Measurements from ENCODE around the gene POLR2B.
A peak's percentile ranks its signal among the peaks of the same experiment; 100 is the strongest.

The POLR2B gene

DNA sequence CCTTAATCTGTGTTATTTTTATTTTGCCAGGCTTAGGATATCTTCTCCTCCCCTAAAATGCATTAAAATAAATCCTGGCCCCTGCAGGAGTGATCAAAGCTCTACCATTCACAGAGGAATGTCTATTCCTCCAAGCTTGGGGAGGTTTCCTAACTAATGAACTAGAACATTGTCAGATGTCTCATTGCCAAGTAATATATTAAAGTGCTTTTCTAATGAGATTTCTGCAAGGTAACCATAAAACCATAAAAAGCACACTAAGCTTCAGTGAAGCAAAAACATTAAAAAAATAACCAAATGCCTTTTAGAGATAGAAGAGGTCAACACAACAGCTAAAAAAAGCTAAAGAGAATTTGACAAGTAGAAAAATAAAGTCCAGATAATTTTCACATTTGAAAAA is 96.7 kb downstream of the POLR2B start (continued):
- TF ChIP-seq ZNF704 (tag by site-specific recombination; IDR thresholded peaks at IDR 0.05) (no peak), ZSCAN4 (tag by site-specific recombination; IDR thresholded peaks at IDR 0.05) (no peak), ZNF132 (tag by site-specific recombination; IDR thresholded peaks at IDR 0.05; ENCODE audit: borderline replicate concordance) (no peak), WT1 (tag by site-specific recombination; IDR thresholded peaks at IDR 0.05) (peak; percentile 97), TCF7L2 (IDR thresholded peaks at IDR 0.05; ENCODE audit: borderline replicate concordance, low read depth, low read length) (peak; percentile 34; the same call in 1 of the 2 replicates), ZNF423 (tag by site-specific recombination; IDR thresholded peaks at IDR 0.05) (no peak), OSR2 (tag by site-specific recombination; IDR thresholded peaks at IDR 0.05) (peak; percentile 48; the same call in 1 of the 2 replicates)
- TF ChIP-seq, protein P1, sequence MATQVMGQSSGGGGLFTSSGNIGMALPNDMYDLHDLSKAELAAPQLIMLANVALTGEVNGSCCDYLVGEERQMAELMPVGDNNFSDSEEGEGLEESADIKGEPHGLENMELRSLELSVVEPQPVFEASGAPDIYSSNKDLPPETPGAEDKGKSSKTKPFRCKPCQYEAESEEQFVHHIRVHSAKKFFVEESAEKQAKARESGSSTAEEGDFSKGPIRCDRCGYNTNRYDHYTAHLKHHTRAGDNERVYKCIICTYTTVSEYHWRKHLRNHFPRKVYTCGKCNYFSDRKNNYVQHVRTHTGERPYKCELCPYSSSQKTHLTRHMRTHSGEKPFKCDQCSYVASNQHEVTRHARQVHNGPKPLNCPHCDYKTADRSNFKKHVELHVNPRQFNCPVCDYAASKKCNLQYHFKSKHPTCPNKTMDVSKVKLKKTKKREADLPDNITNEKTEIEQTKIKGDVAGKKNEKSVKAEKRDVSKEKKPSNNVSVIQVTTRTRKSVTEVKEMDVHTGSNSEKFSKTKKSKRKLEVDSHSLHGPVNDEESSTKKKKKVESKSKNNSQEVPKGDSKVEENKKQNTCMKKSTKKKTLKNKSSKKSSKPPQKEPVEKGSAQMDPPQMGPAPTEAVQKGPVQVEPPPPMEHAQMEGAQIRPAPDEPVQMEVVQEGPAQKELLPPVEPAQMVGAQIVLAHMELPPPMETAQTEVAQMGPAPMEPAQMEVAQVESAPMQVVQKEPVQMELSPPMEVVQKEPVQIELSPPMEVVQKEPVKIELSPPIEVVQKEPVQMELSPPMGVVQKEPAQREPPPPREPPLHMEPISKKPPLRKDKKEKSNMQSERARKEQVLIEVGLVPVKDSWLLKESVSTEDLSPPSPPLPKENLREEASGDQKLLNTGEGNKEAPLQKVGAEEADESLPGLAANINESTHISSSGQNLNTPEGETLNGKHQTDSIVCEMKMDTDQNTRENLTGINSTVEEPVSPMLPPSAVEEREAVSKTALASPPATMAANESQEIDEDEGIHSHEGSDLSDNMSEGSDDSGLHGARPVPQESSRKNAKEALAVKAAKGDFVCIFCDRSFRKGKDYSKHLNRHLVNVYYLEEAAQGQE (tag by site-specific recombination; IDR thresholded peaks at IDR 0.05): no peak
- TF ChIP-seq, protein P2, sequence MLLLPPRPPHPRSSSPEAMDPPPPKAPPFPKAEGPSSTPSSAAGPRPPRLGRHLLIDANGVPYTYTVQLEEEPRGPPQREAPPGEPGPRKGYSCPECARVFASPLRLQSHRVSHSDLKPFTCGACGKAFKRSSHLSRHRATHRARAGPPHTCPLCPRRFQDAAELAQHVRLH (tag by site-specific recombination; IDR thresholded peaks at IDR 0.05): no peak

DNA sequence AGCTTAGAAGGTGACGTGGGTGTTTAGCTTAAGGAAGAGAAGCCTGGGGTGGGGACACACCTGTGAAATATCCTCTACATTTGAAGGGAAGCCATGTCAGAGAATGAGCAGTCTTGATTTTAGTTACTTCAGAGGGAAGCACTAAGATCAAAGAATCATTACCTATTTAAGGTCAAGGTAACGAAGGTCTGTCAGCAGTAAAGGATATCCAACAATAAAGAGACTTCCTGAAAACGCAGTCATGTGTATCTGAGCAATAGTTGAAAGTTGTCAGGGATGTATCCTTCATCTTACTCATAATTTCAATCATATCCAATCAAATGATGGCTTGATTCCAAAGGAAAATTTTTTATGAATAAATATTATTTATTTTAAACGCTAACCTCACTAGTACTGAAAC is 98.0 kb downstream of the POLR2B start:
- TF ChIP-seq ZNF707 (tag by site-specific recombination; IDR thresholded peaks at IDR 0.05) (no peak), ZNF621 (tag by site-specific recombination; IDR thresholded peaks at IDR 0.05) (no peak), ZNF202 (tag by site-specific recombination; IDR thresholded peaks at IDR 0.05; ENCODE audit: borderline replicate concordance) (no peak), OSR2 (tag by site-specific recombination; IDR thresholded peaks at IDR 0.05) (no peak), ZNF544 (tag by site-specific recombination; IDR thresholded peaks at IDR 0.05) (no peak), ZNF473 (tag by site-specific recombination; IDR thresholded peaks at IDR 0.05) (no peak), ZSCAN18 (tag by site-specific recombination; IDR thresholded peaks at IDR 0.05) (no peak), ZNF354C (tag by site-specific recombination; IDR thresholded peaks at IDR 0.05; ENCODE audit: borderline replicate concordance, low read depth) (no peak), ZNF239 (tag by site-specific recombination; IDR thresholded peaks at IDR 0.05) (no peak), ZNF677 (tag by site-specific recombination; IDR thresholded peaks at IDR 0.05) (no peak)
- H3K27ac ChIP-seq (ENCODE audit: extremely low read depth, low read depth, low read length): no peak overlapping the region
- CTCF ChIA-PET: interaction anchor here (0.6 to 0.8 kb wide), 2 partner anchors 15 to 87 kb away, joined by 3 to 5 read pairs; no protein-coding TSS in a partner anchor
- H3K4me3 ChIP-seq (ENCODE audit: low read depth, low read length): no peak overlapping the region
- POLR2A ChIA-PET: interaction anchor here (2.8 kb wide), 1 partner anchor 99 kb away, joined by 11 read pairs; the partner anchor contains the start of genes NOA1 and POLR2B
- no peaks in the 10 kb centered on the region for H3K36me3 ChIP-seq (ENCODE audit: control insufficient read depth in 2 of 2, insufficient read depth in 1 of 2, low read length in 2 of 2)
- no peaks in the 10 kb centered on the region for H3K9me3 ChIP-seq (ENCODE audit: control insufficient read depth, insufficient read depth, low read depth, low read length)
- peaks cover 15% of the 10 kb centered on the region for H3K4me1 ChIP-seq (ENCODE audit: control insufficient read depth, insufficient read depth, low read length)
